ENCODE data around the gene MAST4.

The MAST4 gene

GRCh38 chr5:67215519-67216471, 619.6 kb downstream of the MAST4 start:
- Histone ChIP-seq H3K4me3 (ENCODE audit: low read length in 2 of 2) (peak overlapping the region in 1 of 2 donors; percentile 65), H3K9me3 (ENCODE audit: control insufficient read depth in 2 of 2, low read length in 2 of 2) (no peaks in the 10 kb centered on the region), H3K36me3 (ENCODE audit: control insufficient read depth in 2 of 2, insufficient read depth in 2 of 2, low read length in 2 of 2) (no peaks in the 10 kb centered on the region), H3K27me3 (ENCODE audit: control insufficient read depth in 1 of 2, insufficient read depth in 2 of 2, low read length in 2 of 2) (no peaks in the 10 kb centered on the region), H3K9ac (ENCODE audit: low read length in 2 of 2) (no peak overlapping the region), H3K4me1 (ENCODE audit: control insufficient read depth, insufficient read depth, low read length) (peaks cover 11% of the 10 kb centered on the region), H3K27ac (ENCODE audit: low read length) (no peak overlapping the region)

GRCh38 chr5:67216564-67216963, 620.4 kb downstream of the MAST4 start:
- H3K27ac ChIP-seq (ENCODE audit: low read length): no peak overlapping the region

More at GRCh38 chr5:67216564-67216963, 620.4 kb downstream of the MAST4 start:
- Histone ChIP-seq H3K9ac (ENCODE audit: low read length in 2 of 2) (no peak overlapping the region), H3K36me3 (ENCODE audit: control insufficient read depth in 2 of 2, insufficient read depth in 2 of 2, low read length in 2 of 2) (no peaks in the 10 kb centered on the region), H3K4me1 (ENCODE audit: control insufficient read depth, insufficient read depth, low read length) (peaks cover 11% of the 10 kb centered on the region), H3K4me3 (ENCODE audit: low read length in 2 of 2) (no peak overlapping the region), H3K9me3 (ENCODE audit: control insufficient read depth in 2 of 2, low read length in 2 of 2) (no peaks in the 10 kb centered on the region), H3K27me3 (ENCODE audit: control insufficient read depth in 1 of 2, insufficient read depth in 2 of 2, low read length in 2 of 2) (no peaks in the 10 kb centered on the region)

Measured in stomach smooth muscle (tissue), 2 donors.